Stomach (tissue), 9 donors: ENCODE measurements around the gene FBXL15. TPM values are rescaled to one million over a fixed set of nuclear protein-coding genes. Genes with fewer than 3 reads are reported as not detected.

Source experiments
- DNase-seq, 2 donors: peaks; one replicate each; pipeline versions ENCODE4 v3.0.0 to v3.0.0-alpha.2; 2013 to 2019
- H3K27ac ChIP-seq, 5 donors: fragments of 200-600 bp in 4 of 5; sonication (generic) in 4 of 5; one replicate each; pipeline ENCODE4 v1.5.1; 2013 to 2019; ENCODE audit warnings: mild to moderate bottlenecking in 1 of 5, moderate library complexity in 1 of 5
- H3K27me3 ChIP-seq, 3 donors: fragments of 200-600 bp; sonication (generic); one replicate each; pipeline ENCODE4 v1.5.1; 2017 to 2019; ENCODE audit warnings: mixed run types in 1 of 3
- H3K36me3 ChIP-seq, 4 donors: fragments of 200-600 bp; sonication (generic); 1 replicate in 3 of 4; 2 replicates in 1 of 4; pipeline ENCODE4 v1.5.1; 2016 to 2019
- H3K4me1 ChIP-seq, 4 donors: fragments of 200-600 bp; sonication (generic); one replicate each; pipeline ENCODE4 v1.5.1; 2016 to 2019
- H3K4me3 ChIP-seq, 4 donors: fragments of 200-600 bp; sonication (generic) in 3 of 4; one replicate each; pipeline ENCODE4 v1.5.1; 2016 to 2019; ENCODE audit warnings: mild to moderate bottlenecking in 1 of 4
- H3K9me3 ChIP-seq, 4 donors: fragments of 200-600 bp; sonication (generic); one replicate each; pipeline ENCODE4 v1.5.1; 2016 to 2019
- EP300 ChIP-seq: sonication (generic); formaldehyde crosslinking; IDR thresholded peaks from one replicate; pipeline ENCODE4 v1.6.1; 2017; ENCODE audit warnings: antibody characterized with exemption
- POLR2A ChIP-seq, 4 donors: fragments of 450-650 bp; IDR thresholded peaks; one replicate each; pipeline ENCODE4 v1.6.1; 2016; ENCODE audit warnings: antibody characterized with exemption in 4 of 4, control low read depth in 2 of 4, mild to moderate bottlenecking in 1 of 4, moderate library complexity in 1 of 4
- POLR2AphosphoS5 ChIP-seq, 3 donors: sonication (generic); formaldehyde crosslinking; IDR thresholded peaks; one replicate each; pipeline ENCODE4 v1.6.1; 2016; ENCODE audit warnings: antibody characterized with exemption in 3 of 3
- WGBS, 5 donors: extraction: QIAGEN DNeasy Blood & Tissue Kit in 3 of 5; methylation state at CpG; one replicate each; pipeline versions ENCODE4 v1.1.5 to v1.1.7; 2013 to 2018; 5-methylcytosine and 5-hydroxymethylcytosine counted together
- intact Hi-C: fragments of 100-400 bp; cut with DNase I; formaldehyde crosslinking; loops from one replicate; pipeline ENCODE4 v1.15.1; 2023; ENCODE audit warnings: low total_unique reads
- polyA plus RNA-seq, 3 donors: library from polyadenylated mRNA; stranded (reverse); fragments of 200-250 nt; gene quantifications; one replicate each; pipeline ENCODE4 v1.2.3, GENCODE V29; 2013
- total RNA-seq, 5 donors: library from RNA; depleted of rRNA; stranded (reverse); fragments of >200 nt; gene quantifications; one replicate each; pipeline versions ENCODE4 v1.1.0 to v1.2.3, GENCODE V29; 2014 to 2016
- TF ChIP-seq, protein P1 (sequence below), 7 experiments: fragments of 450-650 bp in 4 of 7; fragments of 200-600 bp in 3 of 7; sonication (generic) in 3 of 7; IDR thresholded peaks; one replicate each; pipeline ENCODE4 v1.5.1; 2016 to 2019; ENCODE audit warnings: antibody characterized with exemption in 7 of 7, control low read depth in 2 of 7, mild to moderate bottlenecking in 1 of 7
- donor health status: healthy with polysubstance abuse.
- donor health status: Bipolar disorder and iron deficiency.
- donor health status: healthy.

FBXL15 gene
- total and polyA plus RNA-seq, 8 donors, result 3.5 to 315 (median 19.8) TPM

DNA sequence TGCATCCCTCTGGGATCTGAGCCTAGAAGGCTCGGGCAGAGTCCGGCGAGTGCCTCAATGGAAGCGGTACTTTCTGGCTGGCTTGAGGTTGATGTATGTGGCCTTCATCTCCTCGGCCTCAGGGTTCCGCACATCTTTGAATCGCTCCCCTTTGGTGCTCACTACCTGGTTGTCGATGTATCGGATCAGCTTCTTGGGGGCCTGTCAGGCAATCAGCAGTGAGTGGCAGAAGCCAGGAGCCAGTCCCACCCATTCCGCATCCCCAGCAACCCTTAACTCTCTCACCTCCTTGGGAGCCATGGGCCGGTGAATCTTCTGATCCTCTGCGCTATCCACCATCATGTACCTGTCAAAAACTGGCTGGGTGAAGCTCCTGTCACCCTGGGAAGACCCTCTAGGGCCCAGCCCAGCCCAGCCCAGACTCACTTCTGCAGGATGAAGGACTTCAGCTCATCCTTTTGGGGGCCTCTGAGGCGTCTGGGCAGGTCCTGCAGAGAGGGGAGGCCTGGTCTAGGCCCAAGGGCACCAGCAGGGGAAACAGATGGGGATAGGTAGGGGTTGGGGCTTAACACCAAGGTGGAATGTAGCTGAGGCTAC is 2.8 kb downstream of the FBXL15 start:
- Histone ChIP-seq H3K4me1 (peaks cover 32 to 56% (median 47%) of the 10 kb centered on the region in 4 donors), H3K36me3 (peaks cover 0 to 28% (median 21%) of the 10 kb centered on the region in 4 donors), H3K4me3 (peak overlapping the region in 2 of 4 donors; percentile 95 to 96), H3K27me3 (peaks cover 0 to 12% (median 10%) of the 10 kb centered on the region in 3 donors), H3K9me3 (no peaks in the 10 kb centered on the region), H3K27ac (peak overlapping the region in 2 of 5 donors; percentile 94 to 98)
- intact Hi-C loops, result no loop called here
- 90 to 94% (median 92%) methylated on average over 13 of the region's 13 CpGs for WGBS, 5 donors
- TF ChIP-seq POLR2AphosphoS5 (IDR thresholded peaks at IDR 0.05), result no peak
- no peak for TF ChIP-seq POLR2A (IDR thresholded peaks at IDR 0.05)
- no peak for TF ChIP-seq EP300
- TF ChIP-seq, protein P1, sequence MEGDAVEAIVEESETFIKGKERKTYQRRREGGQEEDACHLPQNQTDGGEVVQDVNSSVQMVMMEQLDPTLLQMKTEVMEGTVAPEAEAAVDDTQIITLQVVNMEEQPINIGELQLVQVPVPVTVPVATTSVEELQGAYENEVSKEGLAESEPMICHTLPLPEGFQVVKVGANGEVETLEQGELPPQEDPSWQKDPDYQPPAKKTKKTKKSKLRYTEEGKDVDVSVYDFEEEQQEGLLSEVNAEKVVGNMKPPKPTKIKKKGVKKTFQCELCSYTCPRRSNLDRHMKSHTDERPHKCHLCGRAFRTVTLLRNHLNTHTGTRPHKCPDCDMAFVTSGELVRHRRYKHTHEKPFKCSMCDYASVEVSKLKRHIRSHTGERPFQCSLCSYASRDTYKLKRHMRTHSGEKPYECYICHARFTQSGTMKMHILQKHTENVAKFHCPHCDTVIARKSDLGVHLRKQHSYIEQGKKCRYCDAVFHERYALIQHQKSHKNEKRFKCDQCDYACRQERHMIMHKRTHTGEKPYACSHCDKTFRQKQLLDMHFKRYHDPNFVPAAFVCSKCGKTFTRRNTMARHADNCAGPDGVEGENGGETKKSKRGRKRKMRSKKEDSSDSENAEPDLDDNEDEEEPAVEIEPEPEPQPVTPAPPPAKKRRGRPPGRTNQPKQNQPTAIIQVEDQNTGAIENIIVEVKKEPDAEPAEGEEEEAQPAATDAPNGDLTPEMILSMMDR (IDR thresholded peaks at IDR 0.05), result no peak
- DNase-seq, result no peak

DNA sequence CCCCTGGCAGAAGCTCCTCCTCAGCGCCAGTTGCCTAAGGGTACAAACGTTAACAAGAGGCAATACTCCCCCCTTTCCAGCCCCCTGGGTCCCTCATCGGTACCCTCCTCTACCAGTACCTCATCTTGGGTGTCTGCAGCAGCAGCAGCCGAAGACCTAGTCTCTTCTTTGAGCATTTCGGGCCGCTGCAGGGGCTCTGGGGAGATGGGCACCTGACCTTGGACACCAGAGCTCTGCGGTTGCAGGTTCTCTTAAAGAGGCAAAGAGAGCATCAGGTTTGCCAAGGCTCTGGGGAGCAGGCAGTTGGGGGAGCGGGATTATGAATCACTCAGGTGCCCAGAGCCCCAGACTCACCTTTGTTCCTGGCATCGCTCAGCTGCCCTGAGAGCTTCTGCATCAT is 3.5 kb downstream of the FBXL15 start:
- Histone ChIP-seq H3K27ac (no peak overlapping the region), H3K9me3 (no peaks in the 10 kb centered on the region), H3K4me1 (peaks cover 29 to 49% (median 41%) of the 10 kb centered on the region in 4 donors), H3K4me3 (no peak overlapping the region), H3K36me3 (peaks cover 0 to 28% (median 21%) of the 10 kb centered on the region in 4 donors), H3K27me3 (peaks cover 0 to 5% (median 3%) of the 10 kb centered on the region in 3 donors)
- 80 to 93% (median 91%) methylated on average over 9 of the region's 9 CpGs for WGBS, 5 donors
- no peak for DNase-seq
- TF ChIP-seq POLR2AphosphoS5 (IDR thresholded peaks at IDR 0.05) (no peak), EP300 (no peak), POLR2A (IDR thresholded peaks at IDR 0.05) (no peak)
- TF ChIP-seq, protein P1 (IDR thresholded peaks at IDR 0.05), result no peak
- intact Hi-C loops, result no loop called here

DNA sequence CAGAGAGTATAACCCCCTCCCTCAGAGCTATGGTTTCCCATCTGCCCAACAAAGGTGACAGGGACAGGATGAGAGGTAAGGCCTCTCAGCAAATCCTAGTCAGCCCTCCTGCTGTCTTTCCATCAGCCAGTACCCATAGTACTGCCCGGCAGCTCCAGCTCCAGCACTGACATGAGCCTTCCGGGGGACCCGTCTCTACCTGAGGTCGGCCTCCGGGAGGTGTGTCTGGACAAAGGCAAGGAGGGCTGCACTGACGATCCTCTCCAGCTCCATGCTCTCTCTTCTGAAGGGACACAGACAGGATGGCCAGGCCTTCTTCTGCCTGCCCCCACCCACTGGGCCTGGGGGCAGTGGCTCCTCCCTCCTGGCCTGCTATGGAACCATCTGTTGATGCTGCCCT is 4.3 kb downstream of the FBXL15 start:
- TF ChIP-seq POLR2A (IDR thresholded peaks at IDR 0.05), result no peak
- no peak for TF ChIP-seq EP300
- TF ChIP-seq POLR2AphosphoS5 (IDR thresholded peaks at IDR 0.05), result no peak
- TF ChIP-seq, protein P1 (IDR thresholded peaks at IDR 0.05), result no peak
- intact Hi-C loops, result no loop called here
- Histone ChIP-seq H3K27me3 (no peaks in the 10 kb centered on the region), H3K27ac (no peak overlapping the region), H3K9me3 (no peaks in the 10 kb centered on the region), H3K4me1 (peaks cover 21 to 41% (median 33%) of the 10 kb centered on the region in 4 donors), H3K4me3 (no peak overlapping the region), H3K36me3 (peaks cover 0 to 28% (median 21%) of the 10 kb centered on the region in 4 donors)
- no peak for DNase-seq
- 85 to 88% (median 86%) methylated on average over 6 of the region's 6 CpGs; no CpG with 5 or more reads in 1 of the 5 donors for WGBS, 5 donors

DNA sequence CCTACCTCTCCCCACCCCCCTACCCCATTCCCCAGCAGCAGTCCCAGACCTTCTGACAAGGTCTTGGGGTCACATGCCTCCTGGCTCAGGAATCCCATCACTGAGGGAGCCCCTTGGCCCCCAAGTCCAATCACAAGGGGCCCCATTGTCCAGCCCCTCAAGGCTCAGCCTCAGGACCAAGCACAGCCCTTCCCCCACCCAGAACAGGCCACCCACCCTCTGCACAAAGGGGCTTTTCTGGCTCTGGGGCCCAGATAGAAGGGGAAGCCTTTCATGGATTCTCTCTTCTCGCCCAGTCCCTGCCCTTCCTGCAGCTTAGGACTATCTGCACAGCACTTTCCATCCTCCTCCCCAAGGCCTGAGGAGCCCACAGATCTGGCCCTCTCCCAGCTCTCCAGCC is 4.8 kb downstream of the FBXL15 start:
- TF ChIP-seq, protein P1 (IDR thresholded peaks at IDR 0.05), result no peak
- TF ChIP-seq EP300, result no peak
- TF ChIP-seq POLR2AphosphoS5 (IDR thresholded peaks at IDR 0.05), result no peak
- TF ChIP-seq POLR2A (IDR thresholded peaks at IDR 0.05), result no peak
- Histone ChIP-seq H3K4me3 (no peak overlapping the region), H3K27ac (no peak overlapping the region), H3K9me3 (no peaks in the 10 kb centered on the region), H3K36me3 (peaks cover 0 to 28% (median 21%) of the 10 kb centered on the region in 4 donors), H3K27me3 (no peaks in the 10 kb centered on the region), H3K4me1 (peaks cover 16 to 36% (median 28%) of the 10 kb centered on the region in 4 donors)
- DNase-seq, result no peak
- whole genome bisulfite sequencing, 5 donors, result 63 to 100% (median 89%) methylated on average over 1 of the region's 1 CpG
- intact Hi-C loops, result no loop called here
